Keratinocyte (primary cell): ENCODE data around the gene MOB3B. TPM values are rescaled to one million over a fixed set of nuclear protein-coding genes. Genes with fewer than 3 reads are reported as not detected.

Source experiments
- DNase-seq: peaks from one replicate; pipeline ENCODE4 v3.0.0-alpha.2; 2011; ENCODE audit warnings: low read depth, missing footprints, low spot score
- FAIRE-seq: peaks from 2 replicates; lab custom pipeline; 2011; peaks lifted over from hg19 to GRCh38; lab: Jason Lieb, UNC
- H2AFZ ChIP-seq: 2 replicates; pipeline ENCODE4 v1.6.0; 2012; ENCODE audit warnings: low read length, control low read depth, inconsistent platforms; ENCODE audit not compliant: control insufficient read depth
- H3K27ac ChIP-seq: 2 replicates; pipeline ENCODE4 v1.5.1; 2011; ENCODE audit warnings: low read length; ENCODE audit not compliant: control insufficient read depth, insufficient read depth
- H3K27me3 ChIP-seq: 3 replicates; pipeline ENCODE4 v1.6.0; 2011; ENCODE audit warnings: low read length; ENCODE audit not compliant: control insufficient read depth, insufficient read depth; ENCODE audit errors: extremely low read depth
- H3K36me3 ChIP-seq, 2 experiments: 2 replicates in 1 of 2; 3 replicates in 1 of 2; pipeline ENCODE4 v1.5.1; 2011; ENCODE audit warnings: low read length in 2 of 2, mild to moderate bottlenecking in 1 of 2; ENCODE audit not compliant: control insufficient read depth in 2 of 2, insufficient read depth in 2 of 2; ENCODE audit errors: extremely low read depth in 1 of 2
- H3K4me1 ChIP-seq: 3 replicates; pipeline ENCODE4 v1.5.1; 2011; ENCODE audit warnings: low read length; ENCODE audit not compliant: control insufficient read depth, insufficient read depth; ENCODE audit errors: extremely low read depth
- H3K4me2 ChIP-seq: 3 replicates; pipeline ENCODE4 v1.6.0; 2011; ENCODE audit warnings: low read depth, low read length; ENCODE audit not compliant: control insufficient read depth, insufficient read depth; ENCODE audit errors: extremely low read depth
- H3K4me3 ChIP-seq, 3 experiments: fragments of 200-600 bp in 1 of 3; sonication (generic) in 1 of 3; 2 replicates in 2 of 3; 3 replicates in 1 of 3; pipeline ENCODE4 v1.5.1; 2011 to 2016; ENCODE audit warnings: low read length in 3 of 3, mild to moderate bottlenecking in 3 of 3, control low read depth in 2 of 3, inconsistent platforms in 1 of 3, low read depth in 1 of 3, mixed read lengths in 1 of 3, mixed run types in 1 of 3, moderate library complexity in 1 of 3; ENCODE audit not compliant: control insufficient read depth in 2 of 3, insufficient read depth in 2 of 3; ENCODE audit errors: extremely low read depth in 1 of 3
- H3K79me2 ChIP-seq: 2 replicates; pipeline ENCODE4 v1.6.0; 2012; ENCODE audit warnings: low read length; ENCODE audit not compliant: control insufficient read depth, insufficient read depth
- H3K9ac ChIP-seq: 3 replicates; pipeline ENCODE4 v1.6.0; 2011; ENCODE audit warnings: low read length; ENCODE audit not compliant: control insufficient read depth, insufficient read depth; ENCODE audit errors: extremely low read depth
- H3K9me1 ChIP-seq: 3 replicates; pipeline ENCODE4 v1.6.0; 2011; ENCODE audit warnings: low read length; ENCODE audit not compliant: control insufficient read depth, insufficient read depth; ENCODE audit errors: extremely low read depth
- H3K9me3 ChIP-seq: 2 replicates; pipeline ENCODE4 v1.5.1; 2012; ENCODE audit warnings: low read depth, low read length; ENCODE audit not compliant: control insufficient read depth
- H4K20me1 ChIP-seq: 3 replicates; pipeline ENCODE4 v1.6.0; 2011; ENCODE audit warnings: low read length; ENCODE audit not compliant: control insufficient read depth, insufficient read depth; ENCODE audit errors: extremely low read depth
- EZH2 ChIP-seq: IDR thresholded peaks from one replicate; pipeline ENCODE4 v1.6.1; 2012; ENCODE audit warnings: inconsistent platforms, mild to moderate bottlenecking, low read length, moderate library complexity
- dilution Hi-C: fragments of 300-500 bp; cut with MboI; formaldehyde crosslinking; loops from one replicate; pipeline ENCODE4 v1.7.0; 2020; ENCODE audit warnings: low sequenced_read_pairs; ENCODE audit not compliant: extremely low pct_ligation_motif_present
- polyA plus RNA-seq, 5 experiments: library from polyadenylated mRNA; depleted of rRNA in 3 of 5; stranded (reverse) in 3 of 5; stranded (forward) in 1 of 5; unstranded in 1 of 5; fragments of >200 nt; gene quantifications; 1 replicate in 1 of 5; 2 replicates in 3 of 5; 3 replicates in 1 of 5; pipeline versions ENCODE4 v1.2.1 to v1.2.3, GENCODE V29; 2011 to 2012; ENCODE audit warnings: missing spikeins in 2 of 5, low read depth in 1 of 5, low replicate concordance in 1 of 5
- TF ChIP-seq, protein P1 (sequence below), 3 experiments: IDR thresholded peaks in 1 of 3; conservative IDR thresholded peaks in 1 of 3; optimal IDR thresholded peaks in 1 of 3; 2 replicates in 2 of 3; 3 replicates in 1 of 3; pipeline versions ENCODE3 to v1.5.1; 2011; ENCODE audit warnings: low read length in 3 of 3, mild to moderate bottlenecking in 3 of 3, moderate library complexity in 2 of 3, control low read depth in 1 of 3, inconsistent platforms in 1 of 3; ENCODE audit not compliant: insufficient read depth in 2 of 3; ENCODE audit errors: extremely low read depth in 1 of 3

Gene MOB3B
- polyA plus RNA-seq, 1 donor (not counting 4 experiments of a cell fraction or from before 2014, with no cell fraction given): 35.3 TPM

GRCh38 chr9:27533311-27533710 lies 3.7 kb upstream of the MOB3B start:
- Histone ChIP-seq H3K27me3 (no peaks in the 10 kb centered on the region), H3K79me2 (peaks cover 12% of the 10 kb centered on the region), H3K9ac (no peak overlapping the region), H3K4me1 (peaks cover 22% of the 10 kb centered on the region), H3K9me1 (no peaks in the 10 kb centered on the region), H4K20me1 (no peaks in the 10 kb centered on the region), H3K4me3 (no peak overlapping the region), H2AFZ (no peak overlapping the region), H3K27ac (no peak overlapping the region), H3K9me3 (no peaks in the 10 kb centered on the region), H3K36me3 (no peaks in the 10 kb centered on the region), H3K4me2 (no peak overlapping the region)
- TF ChIP-seq, protein P1, sequence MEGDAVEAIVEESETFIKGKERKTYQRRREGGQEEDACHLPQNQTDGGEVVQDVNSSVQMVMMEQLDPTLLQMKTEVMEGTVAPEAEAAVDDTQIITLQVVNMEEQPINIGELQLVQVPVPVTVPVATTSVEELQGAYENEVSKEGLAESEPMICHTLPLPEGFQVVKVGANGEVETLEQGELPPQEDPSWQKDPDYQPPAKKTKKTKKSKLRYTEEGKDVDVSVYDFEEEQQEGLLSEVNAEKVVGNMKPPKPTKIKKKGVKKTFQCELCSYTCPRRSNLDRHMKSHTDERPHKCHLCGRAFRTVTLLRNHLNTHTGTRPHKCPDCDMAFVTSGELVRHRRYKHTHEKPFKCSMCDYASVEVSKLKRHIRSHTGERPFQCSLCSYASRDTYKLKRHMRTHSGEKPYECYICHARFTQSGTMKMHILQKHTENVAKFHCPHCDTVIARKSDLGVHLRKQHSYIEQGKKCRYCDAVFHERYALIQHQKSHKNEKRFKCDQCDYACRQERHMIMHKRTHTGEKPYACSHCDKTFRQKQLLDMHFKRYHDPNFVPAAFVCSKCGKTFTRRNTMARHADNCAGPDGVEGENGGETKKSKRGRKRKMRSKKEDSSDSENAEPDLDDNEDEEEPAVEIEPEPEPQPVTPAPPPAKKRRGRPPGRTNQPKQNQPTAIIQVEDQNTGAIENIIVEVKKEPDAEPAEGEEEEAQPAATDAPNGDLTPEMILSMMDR (optimal IDR thresholded peaks at IDR 0.05 in 1 of 3, IDR thresholded peaks at IDR 0.05 in 1 of 3, conservative IDR thresholded peaks at IDR 0.05 in 1 of 3; ENCODE audit: extremely low read depth in 1 of 3, insufficient read depth in 2 of 3, low read length in 3 of 3): no peak
- no peak for TF ChIP-seq EZH2
- DNase-seq (no peak), FAIRE-seq (no peak)
- dilution Hi-C loops: loop anchor here (25.0 kb wide), 1 partner anchor 196 kb away; no protein-coding TSS in a partner anchor

GRCh38 chr9:27532046-27532445 lies 2.4 kb upstream of the MOB3B start:
- H3K4me1 ChIP-seq: peaks cover 29% of the 10 kb centered on the region

More at GRCh38 chr9:27532046-27532445, 2.4 kb upstream of the MOB3B start:
- Histone ChIP-seq H4K20me1 (no peaks in the 10 kb centered on the region), H3K27me3 (no peaks in the 10 kb centered on the region), H3K9me3 (no peaks in the 10 kb centered on the region), H2AFZ (no peak overlapping the region), H3K9me1 (no peaks in the 10 kb centered on the region), H3K36me3 (no peaks in the 10 kb centered on the region), H3K4me3 (no peak overlapping the region), H3K27ac (no peak overlapping the region), H3K9ac (no peak overlapping the region), H3K4me2 (no peak overlapping the region), H3K79me2 (peaks cover 24% of the 10 kb centered on the region)
- dilution Hi-C loops: loop anchor here (25.0 kb wide), 1 partner anchor 195 kb away; no protein-coding TSS in a partner anchor
- TF ChIP-seq, protein P1 (optimal IDR thresholded peaks at IDR 0.05 in 1 of 3, IDR thresholded peaks at IDR 0.05 in 1 of 3, conservative IDR thresholded peaks at IDR 0.05 in 1 of 3; ENCODE audit: extremely low read depth in 1 of 3, insufficient read depth in 2 of 3, low read length in 3 of 3): no peak
- no peak for TF ChIP-seq EZH2
- FAIRE-seq (no peak), DNase-seq (no peak)
